AG04450 (cell line): ENCODE data around the gene EVC2. TPM values are rescaled to one million over a fixed set of nuclear protein-coding genes. Genes with fewer than 3 reads are reported as not detected.
A peak's percentile ranks its signal among the peaks of the same experiment; 100 is the strongest.

Experiments used
- CTCF ChIA-PET: fragments of 300-600, 350-600 bp; formaldehyde crosslinking; extraction: SDS; loops from one replicate; lab custom pipeline; 2022; ENCODE audit warnings: antibody characterized with exemption, inconsistent platforms; lab: Charles Lee
- POLR2A ChIA-PET: fragments of 350-600 bp; formaldehyde crosslinking; extraction: SDS; loops from one replicate; lab custom pipeline; 2021; ENCODE audit warnings: antibody characterized with exemption, inconsistent platforms; lab: Yijun Ruan, JAX
- DNase-seq: peaks from one replicate; pipeline ENCODE4 v3.0.0-alpha.2; 2011; ENCODE audit warnings: low read depth, low spot score
- H3K27ac ChIP-seq: one replicate; pipeline ENCODE4 v1.5.1; 2012; ENCODE audit warnings: low read depth, low read length, control low read depth
- H3K27me3 ChIP-seq: one replicate; pipeline ENCODE4 v1.6.0; 2012; ENCODE audit warnings: low read length; ENCODE audit not compliant: control insufficient read depth, insufficient read depth
- H3K4me3 ChIP-seq: 2 replicates; pipeline ENCODE4 v1.5.1; 2011; ENCODE audit warnings: mild to moderate bottlenecking, low read depth, low read length, control low read depth
- H3K9me3 ChIP-seq: 2 replicates; pipeline ENCODE4 v1.5.1; 2012; ENCODE audit warnings: low read length; ENCODE audit not compliant: control insufficient read depth, insufficient read depth
- CTCF ChIP-seq: IDR thresholded peaks from 2 replicates; pipeline ENCODE4 v1.5.1; 2011; ENCODE audit warnings: low read depth, low read length, control low read depth, inconsistent platforms
- polyA plus RNA-seq: library from polyadenylated mRNA; depleted of rRNA; stranded (reverse); fragments of >200 nt; gene quantifications from 2 replicates; pipeline ENCODE4 v1.2.3, GENCODE V29; 2011

The EVC2 gene
- polyA plus RNA-seq, 1 experiment, result 2.1 TPM

- DNase-seq, result no peak
- CTCF ChIA-PET, result no interaction called here
- H3K27ac ChIP-seq, result no peak overlapping the region
These were observed 16.0 kb upstream of the EVC2 start for GRCh38 chr4:5724377-5724776.

GRCh38 chr4:5722328-5722727 lies 14.0 kb upstream of the EVC2 start:
- peak overlapping the region; percentile 52 for H3K27ac ChIP-seq
- ChIA-PET POLR2A (interaction anchor here (0.6 to 0.7 kb wide), 2 partner anchors 14 to 25 kb away, joined by 3 to 4 read pairs; partner anchors contain the start of gene EVC2), CTCF (no interaction called here)
- no peak for DNase-seq
- no peaks in the 10 kb centered on the region for H3K9me3 ChIP-seq
- H3K4me3 ChIP-seq, result no peak overlapping the region
- TF ChIP-seq CTCF, result no peak
- no peaks in the 10 kb centered on the region for H3K27me3 ChIP-seq

More at GRCh38 chr4:5724377-5724776, 16.0 kb upstream of the EVC2 start:
- no peaks in the 10 kb centered on the region for H3K9me3 ChIP-seq
- H3K27me3 ChIP-seq, result no peaks in the 10 kb centered on the region
- TF ChIP-seq CTCF, result no peak
- no peak overlapping the region for H3K4me3 ChIP-seq
- POLR2A ChIA-PET, result no interaction called here

- no peaks in the 10 kb centered on the region for H3K27me3 ChIP-seq
- TF ChIP-seq CTCF, result no peak
- no peak for DNase-seq
- no peaks in the 10 kb centered on the region for H3K9me3 ChIP-seq
- CTCF ChIA-PET, result no interaction called here
- POLR2A ChIA-PET, result interaction anchor here (0.7 kb wide), 1 partner anchor 25 kb away, joined by 4 read pairs; no protein-coding TSS in a partner anchor
- H3K4me3 ChIP-seq, result no peak overlapping the region
- peak overlapping the region; percentile 52 for H3K27ac ChIP-seq
These were observed 13.6 kb upstream of the EVC2 start for GRCh38 chr4:5721923-5722322.

- no peak for TF ChIP-seq CTCF
- H3K27me3 ChIP-seq, result no peaks in the 10 kb centered on the region
- CTCF ChIA-PET, result no interaction called here
- POLR2A ChIA-PET, result no interaction called here
- no peaks in the 10 kb centered on the region for H3K9me3 ChIP-seq
- no peak for DNase-seq
- H3K4me3 ChIP-seq, result no peak overlapping the region
- H3K27ac ChIP-seq, result no peak overlapping the region
These were observed 12.6 kb upstream of the EVC2 start for GRCh38 chr4:5720980-5721379.

DNA sequence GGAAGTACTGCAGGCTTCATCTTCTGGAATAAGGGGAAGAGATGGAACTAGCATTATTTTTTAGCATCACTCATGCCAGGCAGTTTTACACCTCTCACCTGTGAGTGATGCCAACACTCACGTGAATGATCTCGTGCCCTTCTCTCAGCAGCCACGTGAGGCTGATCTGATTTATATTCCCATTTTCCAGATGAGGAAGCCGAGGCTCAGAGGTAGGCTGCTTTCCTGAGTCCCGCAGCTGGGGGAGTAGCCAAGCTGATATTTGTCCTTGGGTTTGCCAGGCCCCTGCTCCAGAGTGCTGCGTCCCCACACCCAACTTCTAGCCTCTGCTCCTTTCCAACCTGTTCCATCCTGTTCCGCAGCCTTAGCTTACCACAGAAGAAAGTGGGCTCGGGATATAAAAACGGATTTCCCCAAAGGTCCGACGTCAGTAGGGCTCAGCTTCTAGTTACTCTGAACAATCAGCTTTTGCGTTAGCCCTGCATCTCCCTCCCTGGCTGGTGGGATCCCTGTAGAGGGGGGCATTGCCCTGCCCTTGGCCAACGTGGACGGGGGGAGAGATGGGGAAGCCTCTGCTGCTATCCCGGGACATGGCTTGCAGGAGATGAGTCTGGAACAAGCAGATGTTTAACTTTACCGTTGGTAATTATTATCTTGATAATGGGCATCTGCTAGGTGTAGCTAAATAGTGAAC lies 11.9 kb upstream of the EVC2 start:
- POLR2A ChIA-PET, result no interaction called here
- H3K27me3 ChIP-seq, result no peaks in the 10 kb centered on the region
- CTCF ChIA-PET, result no interaction called here
- TF ChIP-seq CTCF, result no peak
- no peak overlapping the region for H3K4me3 ChIP-seq
- peaks cover under 1% of the 10 kb centered on the region; the same call in 1 of the 2 replicates for H3K9me3 ChIP-seq
- H3K27ac ChIP-seq, result no peak overlapping the region
- DNase-seq, result no peak
